Stimulated activated CD4-positive, alpha-beta T cell treated with anti-CD3 and anti-CD28 coated beads, Interleukin-2, amount 100 ng/mL, for 24 hours (primary cell): ENCODE results near the gene CEL.
"Not testable (repeated sequence)": the region's sequence is repeated elsewhere in the genome, so short reads cannot be mapped to it uniquely, and the experiment has no call there.

ENCODE experiments used
- DNase-seq, 2 donors: peaks; one replicate each; pipeline ENCODE4 v3.0.0-alpha.2; 2020

Gene CEL

DNA sequence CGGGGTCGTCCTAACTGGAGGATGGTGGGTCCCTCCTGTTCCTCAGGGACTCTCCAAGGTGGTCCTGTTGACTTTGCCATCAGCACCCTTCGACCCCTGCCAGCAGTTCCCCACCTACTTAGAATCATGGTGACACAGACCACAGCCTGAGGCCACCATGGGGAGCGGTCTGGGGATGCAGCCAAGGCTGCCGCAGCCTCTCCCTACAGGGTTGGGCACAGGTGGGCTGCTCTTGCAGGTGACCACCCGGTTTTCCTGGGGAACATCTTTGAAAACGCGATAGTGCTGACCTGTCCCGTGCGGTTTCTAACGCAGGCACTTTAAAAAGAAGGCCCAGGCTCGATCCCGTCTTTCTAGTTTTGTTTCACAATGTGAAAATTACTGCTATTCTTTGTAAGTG is 12.7 kb upstream of the CEL start:
- no peak for DNase-seq

DNA sequence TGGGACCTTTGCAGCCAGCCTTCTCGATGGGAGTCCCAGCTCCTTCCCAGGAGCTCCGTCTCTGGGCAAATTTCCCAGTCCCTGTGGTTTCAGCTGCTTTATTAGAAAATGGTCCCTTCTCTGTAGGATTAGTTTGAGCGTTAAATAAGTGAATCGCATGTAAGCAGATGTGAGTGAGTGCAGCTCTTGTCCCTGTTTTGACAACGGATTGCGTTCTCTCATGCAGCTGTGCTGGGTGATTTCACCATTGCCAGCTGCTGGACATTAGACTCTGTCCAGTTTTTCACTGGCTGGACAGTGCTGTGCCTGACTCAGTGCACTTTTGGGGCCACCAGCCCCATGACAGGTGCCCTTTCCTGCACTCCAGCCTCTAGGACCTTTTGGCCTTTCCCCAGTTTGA is 11.6 kb upstream of the CEL start:
- DNase-seq, result no peak

- no peak for DNase-seq
These were observed 11.0 kb upstream of the CEL start for GRCh38 chr9:133050781-133051180.

DNA sequence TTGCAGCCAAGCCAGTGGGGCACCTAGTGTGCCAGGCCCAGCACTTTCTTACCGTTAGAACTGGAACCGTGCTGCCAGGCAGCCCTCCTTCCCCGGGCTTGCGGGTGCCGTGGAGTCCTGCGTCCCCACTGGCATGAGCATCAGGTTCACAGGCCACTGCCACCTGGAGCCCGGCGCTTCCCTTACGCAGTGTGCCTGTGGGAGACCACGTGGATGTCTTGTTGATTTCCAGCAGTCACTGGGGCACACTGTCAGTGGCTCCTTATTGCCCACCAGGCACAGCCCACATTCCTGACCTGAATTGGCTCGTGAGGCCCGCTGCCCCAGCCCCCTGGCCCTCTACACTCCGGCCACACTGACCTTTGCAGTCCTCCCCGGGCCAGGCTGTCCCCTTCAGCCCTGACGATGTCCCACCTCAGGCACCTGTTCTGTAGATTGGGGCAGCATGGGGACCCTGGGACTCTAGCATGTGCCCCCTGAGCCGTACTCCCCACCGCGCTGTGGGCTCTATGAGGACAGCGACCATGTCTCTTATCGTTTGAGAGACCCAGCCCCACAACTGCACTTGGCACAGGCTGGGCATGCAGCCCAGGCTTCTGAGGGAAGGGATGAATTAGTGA is 10.4 kb upstream of the CEL start:
- no peak for DNase-seq

GRCh38 chr9:133051966-133052539 is 9.7 kb upstream of the CEL start:
- no peak for DNase-seq

GRCh38 chr9:133054194-133054890 is 7.4 kb upstream of the CEL start:
- DNase-seq, result no peak

DNA sequence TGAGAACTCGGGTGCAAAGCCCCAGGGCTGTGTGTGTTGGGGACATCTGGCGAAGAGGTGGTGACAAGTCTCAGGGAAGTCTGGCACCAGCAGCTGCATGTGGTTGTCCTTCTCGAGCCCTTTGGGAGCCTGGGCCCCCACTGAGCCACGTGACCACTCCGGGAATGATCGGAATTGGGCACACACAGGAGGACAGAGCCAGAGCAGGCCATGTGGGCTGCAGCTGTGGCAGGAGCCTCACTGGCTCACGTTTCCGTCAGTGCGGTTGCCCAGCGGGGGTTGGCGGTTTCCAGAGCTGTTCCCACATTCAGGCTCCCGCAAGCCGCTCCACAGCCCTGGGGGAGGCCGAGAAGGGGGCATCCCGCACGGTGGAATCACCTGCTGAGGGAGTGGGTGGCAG is 6.8 kb upstream of the CEL start:
- no peak for DNase-seq

GRCh38 chr9:133055788-133056420 is 5.9 kb upstream of the CEL start:
- no peak for DNase-seq

GRCh38 chr9:133056533-133056932 is 5.2 kb upstream of the CEL start:
- DNase-seq, result no peak

DNA sequence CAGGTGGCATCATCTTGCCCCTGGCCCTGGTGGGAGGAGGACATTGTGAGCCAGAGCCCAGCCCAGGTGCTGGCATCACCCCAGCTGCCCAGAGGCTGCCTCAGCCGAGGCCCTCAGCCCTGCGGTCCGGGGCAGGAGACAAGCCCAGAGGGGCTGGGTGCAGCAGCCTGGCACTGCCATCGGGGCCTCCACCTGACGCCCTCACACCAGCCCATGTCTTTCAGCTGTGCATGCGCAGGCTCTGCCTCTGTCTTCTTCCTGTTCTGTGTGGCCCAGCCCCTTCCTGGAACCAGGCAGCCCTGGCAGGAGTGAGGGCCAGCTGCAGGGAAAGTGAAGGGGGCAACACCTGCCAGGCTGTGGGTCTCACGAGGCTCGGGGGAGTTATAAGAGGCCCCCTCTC is 4.8 kb upstream of the CEL start:
- DNase-seq, result no peak

GRCh38 chr9:133057553-133057952 is 4.2 kb upstream of the CEL start:
- no peak for DNase-seq

- DNase-seq, result no peak
These were observed 3.7 kb upstream of the CEL start for GRCh38 chr9:133058071-133058470.

DNA sequence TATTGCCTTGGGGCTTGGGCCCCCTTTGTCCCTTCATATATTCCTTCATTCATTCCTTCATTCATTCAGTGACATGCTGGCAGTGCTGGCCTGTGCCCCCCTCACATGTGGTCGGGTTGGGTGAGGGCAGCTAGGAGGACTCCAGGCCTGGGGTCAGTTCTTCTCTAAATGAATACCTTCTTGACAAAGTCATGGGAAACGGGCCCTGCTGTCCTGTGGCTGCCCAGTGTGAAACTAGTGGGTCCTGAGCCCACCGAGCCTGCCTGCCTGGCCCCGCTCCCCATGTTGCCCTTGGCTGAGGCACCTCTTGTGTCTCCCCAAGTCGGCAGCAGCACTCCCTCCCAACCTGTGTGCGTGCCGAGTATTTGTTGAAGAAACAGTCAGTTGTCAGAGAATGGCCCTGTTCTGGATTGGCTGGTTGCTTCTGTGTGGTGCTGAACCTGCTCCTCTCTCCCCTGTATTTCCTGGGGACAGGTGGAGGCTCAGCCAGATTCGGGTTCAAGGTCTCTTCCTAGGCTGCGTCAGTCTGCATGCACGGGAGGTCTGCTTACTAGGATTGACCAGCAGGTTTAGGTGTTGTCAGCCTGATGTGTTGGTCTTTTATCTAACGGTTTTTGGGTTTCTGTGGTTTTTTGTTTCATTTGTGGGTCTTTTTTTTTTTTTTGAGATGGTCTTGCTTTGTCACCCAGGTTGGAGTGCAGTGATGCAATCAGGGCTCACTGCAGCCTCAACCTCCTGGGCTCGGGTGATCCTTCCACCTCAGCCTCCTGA is 3.0 kb upstream of the CEL start:
- DNase-seq, result no peak

GRCh38 chr9:133059623-133060022 is 2.2 kb upstream of the CEL start:
- DNase-seq, result no peak

GRCh38 chr9:133060417-133060841 is 1.4 kb upstream of the CEL start:
- DNase-seq, result no peak

DNA sequence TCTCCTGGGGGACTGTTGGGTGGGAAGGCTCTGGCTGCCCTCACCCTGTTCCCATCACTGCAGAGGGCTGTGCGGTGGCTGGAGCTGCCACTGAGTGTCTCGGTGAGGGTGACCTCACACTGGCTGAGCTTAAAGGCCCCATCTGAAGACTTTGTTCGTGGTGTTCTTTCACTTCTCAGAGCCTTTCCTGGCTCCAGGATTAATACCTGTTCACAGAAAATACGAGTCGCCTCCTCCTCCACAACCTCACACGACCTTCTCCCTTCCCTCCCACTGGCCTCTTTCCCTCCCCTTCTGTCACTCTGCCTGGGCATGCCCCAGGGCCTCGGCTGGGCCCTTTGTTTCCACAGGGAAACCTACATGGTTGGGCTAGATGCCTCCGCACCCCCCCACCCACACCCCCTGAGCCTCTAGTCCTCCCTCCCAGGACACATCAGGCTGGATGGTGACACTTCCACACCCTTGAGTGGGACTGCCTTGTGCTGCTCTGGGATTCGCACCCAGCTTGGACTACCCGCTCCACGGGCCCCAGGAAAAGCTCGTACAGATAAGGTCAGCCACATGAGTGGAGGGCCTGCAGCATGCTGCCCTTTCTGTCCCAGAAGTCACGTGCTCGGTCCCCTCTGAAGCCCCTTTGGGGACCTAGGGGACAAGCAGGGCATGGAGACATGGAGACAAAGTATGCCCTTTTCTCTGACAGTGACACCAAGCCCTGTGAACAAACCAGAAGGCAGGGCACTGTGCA is 590 bp upstream of the CEL start:
- DNase-seq, result not testable (repeated sequence)

GRCh38 chr9:133062569-133062968 is 788 bp downstream of the CEL start:
- DNase-seq, result not testable (repeated sequence)

- DNase-seq, result no peak
These were observed 1.3 kb downstream of the CEL start for GRCh38 chr9:133063159-133063499.

- no peak for DNase-seq
These were observed 1.9 kb downstream of the CEL start for GRCh38 chr9:133063500-133064231.

DNA sequence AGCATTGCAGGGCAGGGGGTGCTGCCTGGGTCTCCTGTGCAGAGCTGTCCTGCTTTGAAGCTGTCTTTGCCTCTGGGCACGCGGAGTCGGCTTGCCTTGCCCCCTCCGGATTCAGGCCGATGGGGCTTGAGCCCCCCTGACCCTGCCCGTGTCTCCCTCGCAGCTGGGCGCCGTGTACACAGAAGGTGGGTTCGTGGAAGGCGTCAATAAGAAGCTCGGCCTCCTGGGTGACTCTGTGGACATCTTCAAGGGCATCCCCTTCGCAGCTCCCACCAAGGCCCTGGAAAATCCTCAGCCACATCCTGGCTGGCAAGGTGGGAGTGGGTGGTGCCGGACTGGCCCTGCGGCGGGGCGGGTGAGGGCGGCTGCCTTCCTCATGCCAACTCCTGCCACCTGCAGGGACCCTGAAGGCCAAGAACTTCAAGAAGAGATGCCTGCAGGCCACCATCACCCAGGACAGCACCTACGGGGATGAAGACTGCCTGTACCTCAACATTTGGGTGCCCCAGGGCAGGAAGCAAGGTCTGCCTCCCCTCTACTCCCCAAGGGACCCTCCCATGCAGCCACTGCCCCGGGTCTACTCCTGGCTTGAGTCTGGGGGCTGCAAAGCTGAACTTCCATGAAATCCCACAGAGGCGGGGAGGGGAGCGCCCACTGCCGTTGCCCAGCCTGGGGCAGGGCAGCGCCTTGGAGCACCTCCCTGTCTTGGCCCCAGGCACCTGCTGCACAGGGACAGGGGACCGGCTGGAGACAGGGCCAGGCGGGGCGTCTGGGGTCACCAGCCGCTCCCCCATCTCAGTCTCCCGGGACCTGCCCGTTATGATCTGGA is 2.7 kb downstream of the CEL start:
- DNase-seq, result no peak

GRCh38 chr9:133065070-133065388 is 3.2 kb downstream of the CEL start:
- no peak for DNase-seq
